NCI-H1694 treated with DMSO at 0.1 percent for 48 hours (cell line): ENCODE measurements around the gene SH2D5.
"Not testable (repeated sequence)": the region's sequence is repeated elsewhere in the genome, so short reads cannot be mapped to it uniquely, and the experiment has no call there.

ENCODE experiments used
- DNase-seq: peaks from one replicate; lab custom pipeline; 2025; lab: John Stamatoyannopoulos, UW

Gene SH2D5

DNA sequence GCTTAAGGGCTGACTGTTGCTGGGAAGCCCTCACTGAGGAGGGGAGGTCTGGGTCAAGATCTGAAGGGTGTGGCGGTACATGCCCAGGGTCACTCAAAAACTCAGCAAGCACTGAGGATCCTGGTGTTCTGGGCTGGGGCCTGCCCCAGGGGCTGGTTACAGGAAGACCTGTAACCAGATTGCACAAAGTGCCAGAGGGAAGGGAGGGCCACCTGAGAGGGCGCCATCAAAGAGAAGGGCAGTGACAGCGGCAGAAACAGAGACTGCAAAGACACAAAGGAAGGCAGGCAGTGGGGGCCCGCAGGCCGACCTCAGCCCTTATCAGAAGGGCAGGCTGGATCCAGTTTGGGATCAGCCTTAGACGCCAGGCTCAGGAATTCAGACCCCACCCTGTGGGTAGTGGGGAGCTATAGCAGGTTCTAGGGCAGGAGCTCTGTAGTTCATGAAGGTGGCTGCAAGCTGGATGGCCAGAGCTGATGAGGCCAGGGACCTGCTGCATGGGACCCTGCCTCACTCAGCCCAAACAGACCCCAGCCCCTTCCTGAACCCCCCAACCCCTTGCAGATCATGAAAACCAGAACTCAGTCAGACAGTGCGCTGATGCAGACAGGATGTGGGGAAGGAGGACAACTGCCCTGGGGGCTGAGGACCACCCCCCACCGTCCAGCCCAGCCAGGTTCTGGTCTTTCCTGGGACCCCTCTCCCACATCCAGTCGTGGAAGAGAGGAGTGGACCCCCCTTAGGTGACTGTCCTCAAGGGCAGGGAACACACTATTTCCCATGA lies 3.9 kb downstream of the SH2D5 start:
- no peak for DNase-seq

DNA sequence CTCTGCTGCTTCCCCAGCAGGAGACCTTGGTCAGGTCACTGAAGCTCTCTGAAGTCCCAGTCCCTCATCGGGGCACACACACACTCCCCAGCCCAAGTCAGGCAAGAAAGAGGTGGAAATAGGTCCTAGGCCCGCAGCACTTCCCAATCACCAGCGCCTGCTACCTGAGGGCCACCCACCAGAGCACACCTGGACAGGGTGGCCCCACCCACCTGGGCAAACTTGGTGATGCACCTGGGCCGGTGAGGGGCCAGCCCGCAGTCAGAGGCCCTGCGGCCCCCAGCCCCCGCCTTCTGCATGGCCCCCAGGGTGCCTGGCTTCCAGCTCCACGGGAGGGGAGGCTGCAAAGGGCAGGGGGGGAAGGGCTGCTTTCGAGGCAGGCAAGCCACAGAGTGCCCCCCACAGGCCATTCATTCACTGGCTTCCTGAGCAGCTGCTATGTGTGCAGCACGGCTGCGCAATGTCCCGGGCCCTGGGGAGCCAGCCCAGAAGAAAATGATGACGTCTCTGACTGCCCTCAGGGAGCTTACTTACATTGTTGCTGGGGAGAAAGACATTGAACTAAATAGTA lies 4.7 kb downstream of the SH2D5 start:
- no peak for DNase-seq

DNA sequence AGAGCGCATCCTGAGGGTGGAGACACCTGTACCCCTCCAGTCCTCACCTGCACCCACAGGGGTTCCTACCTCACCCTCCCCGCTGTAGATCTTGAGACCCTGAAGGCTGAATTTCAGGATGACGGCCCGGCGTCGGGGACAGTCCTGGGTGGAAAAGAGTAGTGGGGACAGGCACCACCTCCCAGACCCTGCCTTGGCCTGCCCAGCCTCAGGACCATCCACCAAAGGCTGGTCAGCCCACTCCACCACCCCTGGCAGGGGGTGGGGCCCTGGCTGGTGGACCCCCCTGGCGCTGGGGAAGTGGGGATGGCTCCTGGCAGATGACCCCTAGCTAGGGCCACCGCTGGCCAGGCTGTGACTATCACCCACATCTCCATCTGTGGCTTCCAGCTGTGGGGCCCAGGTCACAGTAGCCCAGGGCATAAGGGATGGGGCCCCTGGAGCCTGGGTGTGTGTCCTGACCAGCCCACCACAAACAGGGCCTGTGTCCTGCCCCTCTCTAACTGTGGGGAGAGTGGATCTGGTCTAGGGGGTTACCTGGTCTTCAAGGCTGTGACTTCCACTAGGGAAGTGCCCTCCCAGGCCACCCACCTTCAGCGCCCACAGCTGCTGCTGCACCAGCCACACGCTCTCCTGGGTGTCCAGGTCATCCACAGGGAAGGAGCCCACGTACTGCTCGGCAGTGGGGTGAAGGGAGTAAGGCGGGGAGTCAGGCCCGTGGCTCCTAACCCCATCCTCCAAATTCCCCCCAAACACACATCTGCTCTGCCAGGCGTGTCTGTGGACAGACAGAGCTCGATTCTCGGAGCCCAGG lies 5.4 kb downstream of the SH2D5 start:
- DNase-seq = no peak

DNA sequence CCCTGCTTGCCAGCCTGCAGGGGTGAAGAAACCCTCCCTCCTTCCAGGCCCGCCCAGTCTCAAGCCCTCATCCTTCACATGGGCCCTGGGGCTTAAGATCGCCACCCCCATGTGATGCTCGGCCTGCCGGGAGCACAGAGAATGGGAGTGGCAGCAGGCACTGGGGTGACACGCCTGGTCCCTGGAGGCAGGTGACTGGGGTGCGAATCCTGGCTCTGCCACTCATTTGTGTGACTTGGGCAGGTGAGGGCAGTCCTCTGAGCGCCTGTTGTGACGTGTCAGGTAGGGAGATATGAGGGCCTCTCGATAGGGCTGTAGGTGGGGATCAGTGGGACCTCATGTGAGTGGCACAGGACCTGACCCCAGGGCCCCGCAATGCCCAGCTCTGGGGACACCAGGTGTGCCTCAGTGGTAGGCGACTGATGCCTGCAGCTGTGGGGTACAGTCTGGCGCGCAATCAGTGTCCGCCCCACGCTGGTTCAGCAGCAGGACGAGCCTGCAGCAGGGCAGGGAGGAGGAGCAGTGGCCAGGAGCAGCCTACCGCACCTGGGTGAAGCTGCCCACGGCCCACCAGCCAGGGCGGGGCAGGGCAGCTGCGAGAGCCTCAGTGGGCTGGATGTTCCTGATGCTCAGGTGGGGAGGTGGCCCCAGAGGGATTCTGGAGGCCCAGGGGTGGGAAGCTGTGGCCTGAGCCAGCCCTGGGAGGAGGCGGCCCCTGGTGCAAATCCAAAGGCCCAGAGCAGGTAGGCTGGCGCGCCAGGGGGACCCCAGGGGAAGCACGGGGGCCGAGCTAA lies 6.2 kb downstream of the SH2D5 start:
- DNase-seq = no peak

DNA sequence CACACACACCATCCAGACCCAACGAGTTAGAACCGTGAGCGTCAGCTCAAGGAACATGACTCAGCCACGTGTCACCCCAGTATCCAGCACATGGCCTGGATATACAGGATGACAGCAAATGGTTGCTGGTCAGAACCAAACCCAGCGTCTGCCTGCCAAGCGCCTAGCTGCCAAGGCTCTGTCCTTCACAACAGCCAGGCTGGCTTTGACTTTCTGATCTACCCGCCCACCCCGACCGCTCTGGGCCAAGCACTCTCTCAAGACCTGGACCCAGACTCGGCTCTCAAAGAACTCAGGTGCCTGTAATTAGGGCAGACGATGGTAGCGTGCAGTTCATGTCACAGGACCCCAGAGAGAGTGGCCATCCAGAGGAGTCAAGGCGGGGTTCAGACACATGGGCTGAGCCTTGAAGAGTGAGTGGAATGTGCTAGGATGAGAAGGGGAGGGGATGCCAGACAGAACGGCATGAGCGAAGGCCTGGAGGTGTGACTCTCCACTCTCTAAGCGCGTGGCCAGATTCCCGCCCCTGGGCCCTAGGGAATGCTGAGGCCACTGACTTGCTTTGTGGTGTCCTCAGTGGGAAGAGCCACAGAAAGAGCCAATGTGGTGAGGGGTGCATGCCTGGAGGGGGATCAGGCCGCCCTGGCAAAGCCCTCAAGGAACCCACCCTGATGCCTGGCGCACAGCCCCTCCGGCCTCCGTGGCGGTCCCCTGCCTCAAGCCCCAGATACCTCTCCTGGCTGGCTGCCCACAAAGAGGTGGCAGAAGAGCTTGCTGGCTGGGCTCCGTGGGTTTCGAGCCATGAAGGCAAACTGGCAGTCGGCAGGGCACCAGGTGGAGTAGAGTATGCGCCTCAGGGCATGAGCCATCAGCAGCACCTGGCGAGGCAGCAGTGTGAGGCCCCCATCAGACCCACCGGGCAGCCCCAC lies 7.0 kb downstream of the SH2D5 start:
- no peak for DNase-seq

DNA sequence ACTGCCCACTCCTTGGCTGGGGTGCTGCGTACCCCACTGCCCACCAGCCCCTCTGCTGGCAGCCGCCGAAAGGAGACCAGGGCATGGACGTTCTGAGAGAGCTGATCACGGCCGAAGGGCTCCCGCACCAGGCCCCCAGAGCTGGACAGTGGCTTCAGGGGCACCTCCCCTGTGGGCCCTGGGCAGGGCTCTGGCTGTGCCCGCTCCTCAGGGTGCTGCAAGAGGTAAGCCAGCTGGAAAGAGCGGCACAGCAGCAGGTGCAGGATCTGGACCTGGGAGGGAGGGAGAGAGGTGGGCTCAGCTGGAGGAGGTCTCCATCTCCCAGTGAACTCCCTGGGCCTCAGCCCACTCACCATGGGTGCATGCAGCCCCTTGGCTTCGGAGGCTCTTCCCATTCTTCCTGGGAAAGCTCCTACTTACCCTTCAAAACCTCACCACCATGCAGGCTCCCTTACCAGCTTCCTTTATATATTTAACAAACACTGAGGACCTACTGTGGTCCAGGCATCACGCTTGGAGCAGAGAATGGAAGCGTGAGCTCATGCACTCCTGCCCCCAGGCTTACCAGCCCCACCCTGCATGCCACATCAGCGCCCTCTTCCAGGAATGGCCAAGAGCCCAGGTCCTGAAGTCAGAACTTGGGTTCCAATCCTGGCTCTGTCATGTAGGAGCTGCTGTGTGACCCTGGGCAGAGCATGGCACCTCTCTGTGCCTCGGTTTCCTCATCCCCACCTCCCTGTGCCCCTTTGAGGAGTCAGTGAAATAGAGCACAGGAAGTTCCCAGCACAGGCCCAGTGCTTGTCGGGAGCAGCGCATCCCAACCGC lies 7.9 kb downstream of the SH2D5 start:
- DNase-seq = no peak

DNA sequence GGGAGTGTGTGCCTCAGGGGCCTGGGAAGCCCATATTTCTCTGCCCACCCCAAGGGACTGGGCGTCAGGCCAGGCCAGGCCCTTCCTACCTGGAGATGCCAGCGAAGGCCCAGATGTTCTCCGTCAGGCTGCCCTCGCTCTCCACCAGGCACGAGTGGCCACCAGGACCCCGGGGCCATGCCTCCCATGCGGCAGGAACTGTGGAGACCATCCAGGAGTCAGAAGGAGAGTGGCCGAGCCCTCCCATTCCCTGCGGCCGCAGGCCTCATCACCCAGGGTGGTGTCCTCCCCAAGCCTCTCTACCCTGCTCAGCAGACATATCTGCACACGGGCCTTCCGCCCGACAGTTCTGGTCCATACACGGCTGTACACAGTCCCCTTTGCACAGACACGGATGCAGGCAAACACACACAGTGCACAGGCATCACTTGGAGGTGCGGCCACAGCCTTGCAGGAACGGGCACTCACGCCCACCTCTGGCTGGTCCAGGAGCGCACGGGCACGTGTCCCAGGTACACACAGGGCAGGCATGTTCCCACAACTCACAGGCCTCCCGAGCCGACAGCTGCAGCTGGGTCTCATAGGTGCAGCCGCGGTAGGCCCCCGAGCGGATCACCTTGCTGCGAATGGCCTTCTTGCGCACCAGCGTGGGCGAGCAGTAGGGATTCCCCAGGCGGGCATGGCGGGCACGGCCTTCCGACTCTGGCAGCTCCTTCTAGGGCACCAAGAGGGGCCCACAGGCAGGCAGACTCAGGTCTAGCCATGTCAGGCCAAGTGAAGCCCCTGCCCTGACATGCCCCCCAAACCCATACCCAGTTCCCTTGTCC lies 8.8 kb downstream of the SH2D5 start:
- DNase-seq = no peak

DNA sequence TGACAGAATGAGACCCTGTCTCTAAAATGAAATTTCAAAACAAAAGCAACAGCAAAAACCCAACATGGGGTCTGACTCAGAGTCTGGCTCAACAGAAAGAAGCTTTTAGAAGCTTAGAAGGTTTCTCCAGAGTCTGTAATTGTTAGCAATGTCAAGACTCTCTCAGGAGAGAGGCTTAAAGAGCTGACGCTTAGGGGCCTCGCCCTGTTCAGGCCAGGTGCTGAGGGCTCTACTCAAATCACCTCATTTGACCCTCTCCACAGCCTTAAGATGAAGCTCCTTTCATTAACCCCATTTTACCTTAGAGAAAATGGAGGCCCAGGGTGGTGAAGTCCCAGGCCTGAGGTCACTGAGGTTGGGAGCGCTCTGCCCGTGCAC lies 9.4 kb downstream of the SH2D5 start:
- DNase-seq = no peak

DNA sequence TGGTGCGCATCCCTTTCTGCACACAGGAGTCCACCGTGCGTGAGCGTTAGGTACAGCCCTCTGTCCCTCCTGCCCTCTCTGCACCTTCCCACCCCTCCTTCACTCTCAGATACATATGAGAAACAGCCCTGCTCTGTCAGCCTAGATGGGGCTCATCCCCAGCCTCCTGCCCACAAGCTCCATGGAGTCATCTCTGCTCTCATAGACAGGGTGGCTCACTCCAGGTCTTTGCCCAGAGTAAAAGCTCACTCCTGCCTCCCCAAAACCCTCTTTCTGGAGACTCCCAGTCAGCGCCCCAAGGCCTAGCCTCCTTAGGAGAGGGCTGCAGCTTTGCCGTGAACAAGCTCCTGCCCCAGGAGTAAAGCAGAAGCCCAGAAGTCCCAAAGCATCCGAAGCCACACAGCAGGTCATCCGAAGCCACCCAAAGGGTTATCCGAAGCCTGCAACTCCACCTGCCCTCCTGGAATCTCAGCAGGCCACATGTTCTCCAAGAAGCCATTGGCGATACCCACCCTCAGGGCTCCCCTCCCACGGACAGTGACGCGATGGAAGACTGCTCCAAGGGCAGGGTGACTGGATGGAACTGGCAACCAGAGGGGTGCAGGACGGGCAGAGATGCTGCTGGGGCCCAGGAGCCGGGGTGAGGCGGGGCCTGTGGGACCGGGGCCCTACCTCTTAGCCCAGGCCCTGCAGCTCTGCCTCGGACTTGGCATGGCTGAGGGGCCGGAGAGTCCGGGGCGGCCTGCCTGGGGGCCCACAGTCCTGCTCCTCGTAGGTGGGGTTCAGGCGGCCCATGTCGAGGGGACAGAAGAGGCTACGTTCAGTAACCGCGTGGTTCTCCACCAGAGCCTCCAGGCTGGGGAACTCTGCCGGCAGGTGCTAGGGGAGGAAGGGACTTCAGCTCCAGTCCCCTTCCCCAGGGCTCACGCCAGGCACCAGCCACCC lies 11.1 kb downstream of the SH2D5 start:
- DNase-seq = no peak

DNA sequence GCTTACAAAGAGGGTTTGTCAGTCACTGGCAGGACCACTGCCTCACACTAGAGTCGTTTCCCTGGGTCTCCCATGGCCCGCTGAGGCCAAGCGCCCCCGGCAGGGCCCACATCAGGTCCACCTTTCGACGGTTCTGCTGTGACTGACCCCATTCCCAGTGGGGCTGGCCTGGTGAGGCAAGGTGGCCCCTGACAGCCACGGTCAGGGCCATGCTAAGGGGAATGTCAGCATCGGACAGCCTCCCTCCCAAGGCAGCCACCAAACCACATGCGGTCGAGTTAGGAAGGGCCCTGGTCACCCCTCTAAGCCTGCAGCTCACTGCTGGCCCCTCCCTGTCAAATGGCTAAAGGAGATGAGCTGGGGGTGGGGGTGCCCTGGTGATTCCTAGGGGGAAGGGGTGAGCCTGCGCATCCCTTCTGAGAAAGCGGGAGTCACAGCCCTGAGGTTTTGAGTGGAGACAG lies 11.8 kb downstream of the SH2D5 start:
- no peak for DNase-seq

DNA sequence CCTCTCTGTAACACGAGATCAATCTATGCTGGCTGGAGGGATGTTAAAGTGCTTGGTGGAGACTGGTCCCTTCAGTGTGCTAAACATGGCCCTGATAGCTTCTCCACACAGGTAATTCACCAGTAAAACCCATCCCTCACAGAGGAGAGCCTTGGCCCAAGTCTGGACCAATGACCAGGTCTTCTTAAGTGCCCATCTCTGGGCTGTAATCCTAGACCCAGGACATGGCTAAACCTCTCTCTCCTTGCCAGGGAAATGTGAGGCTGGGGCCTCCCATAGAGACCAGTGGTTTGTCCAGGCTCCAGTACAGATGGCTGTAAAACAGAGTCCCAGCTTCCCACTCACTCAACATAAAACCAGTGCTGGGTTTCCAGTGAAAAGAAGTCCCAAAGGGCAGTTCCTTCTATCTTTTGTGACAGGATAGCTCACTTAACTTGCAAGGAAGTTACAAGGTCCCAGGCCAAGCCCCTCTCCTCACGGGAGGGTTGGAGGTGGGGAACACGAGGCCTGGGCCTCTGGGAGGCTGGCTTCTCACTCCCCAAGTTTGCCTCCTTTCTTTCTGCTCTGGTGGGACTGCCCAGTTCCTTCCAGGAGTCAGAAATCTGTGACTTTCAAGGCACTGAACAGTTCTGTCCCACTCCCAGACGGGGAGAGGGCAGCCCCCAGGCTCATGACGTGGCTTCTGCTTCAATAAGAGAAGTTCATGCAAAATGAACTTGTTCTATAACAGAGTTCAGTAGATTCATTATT lies 12.5 kb downstream of the SH2D5 start:
- no peak for DNase-seq

DNA sequence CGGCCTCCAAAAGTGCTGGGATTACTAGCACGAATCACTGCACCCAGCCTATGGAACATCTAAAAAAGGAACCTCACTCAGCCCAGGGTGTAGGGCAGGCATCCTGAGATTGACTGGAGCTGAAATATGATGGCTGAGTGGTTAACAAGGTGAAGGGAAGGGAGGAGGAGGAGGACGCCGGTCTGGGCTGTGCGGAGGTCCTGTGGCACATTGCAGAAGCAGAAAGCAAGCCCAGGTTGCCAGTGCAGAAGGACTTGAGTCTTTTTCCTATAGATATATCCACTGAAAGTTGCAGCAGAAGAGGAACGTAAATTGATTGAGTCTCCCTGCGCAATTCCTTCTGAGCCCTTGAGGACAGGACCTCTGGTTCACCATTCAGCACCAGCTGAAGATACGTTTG lies 13.2 kb downstream of the SH2D5 start:
- no peak for DNase-seq

DNA sequence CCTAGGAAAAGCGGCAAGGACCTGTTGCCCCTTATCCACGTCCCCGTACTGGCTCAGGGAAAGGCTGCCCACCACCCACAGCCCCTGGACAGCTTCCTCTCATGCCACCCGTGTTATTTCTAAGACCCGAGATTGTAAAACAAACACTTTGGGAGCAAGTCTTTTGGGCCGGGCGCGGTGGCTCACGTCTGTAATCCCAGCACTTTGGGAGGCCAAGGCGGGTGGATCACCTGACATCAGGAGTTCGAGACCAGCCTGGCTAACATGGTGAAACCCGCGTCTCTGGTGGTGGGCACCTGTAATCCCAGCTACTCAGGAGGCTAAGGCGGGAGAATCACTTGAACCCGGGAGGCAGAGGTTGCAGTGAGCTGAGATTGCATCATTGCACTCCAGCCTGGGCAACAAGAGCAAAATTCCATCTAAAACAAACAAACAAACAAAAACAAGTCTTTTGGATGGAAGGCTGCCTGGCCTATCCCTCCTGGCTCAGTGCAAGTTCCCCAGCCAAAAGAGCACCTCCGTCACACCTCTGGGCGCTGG lies 14.1 kb downstream of the SH2D5 start:
- not testable (repeated sequence) for DNase-seq

DNA sequence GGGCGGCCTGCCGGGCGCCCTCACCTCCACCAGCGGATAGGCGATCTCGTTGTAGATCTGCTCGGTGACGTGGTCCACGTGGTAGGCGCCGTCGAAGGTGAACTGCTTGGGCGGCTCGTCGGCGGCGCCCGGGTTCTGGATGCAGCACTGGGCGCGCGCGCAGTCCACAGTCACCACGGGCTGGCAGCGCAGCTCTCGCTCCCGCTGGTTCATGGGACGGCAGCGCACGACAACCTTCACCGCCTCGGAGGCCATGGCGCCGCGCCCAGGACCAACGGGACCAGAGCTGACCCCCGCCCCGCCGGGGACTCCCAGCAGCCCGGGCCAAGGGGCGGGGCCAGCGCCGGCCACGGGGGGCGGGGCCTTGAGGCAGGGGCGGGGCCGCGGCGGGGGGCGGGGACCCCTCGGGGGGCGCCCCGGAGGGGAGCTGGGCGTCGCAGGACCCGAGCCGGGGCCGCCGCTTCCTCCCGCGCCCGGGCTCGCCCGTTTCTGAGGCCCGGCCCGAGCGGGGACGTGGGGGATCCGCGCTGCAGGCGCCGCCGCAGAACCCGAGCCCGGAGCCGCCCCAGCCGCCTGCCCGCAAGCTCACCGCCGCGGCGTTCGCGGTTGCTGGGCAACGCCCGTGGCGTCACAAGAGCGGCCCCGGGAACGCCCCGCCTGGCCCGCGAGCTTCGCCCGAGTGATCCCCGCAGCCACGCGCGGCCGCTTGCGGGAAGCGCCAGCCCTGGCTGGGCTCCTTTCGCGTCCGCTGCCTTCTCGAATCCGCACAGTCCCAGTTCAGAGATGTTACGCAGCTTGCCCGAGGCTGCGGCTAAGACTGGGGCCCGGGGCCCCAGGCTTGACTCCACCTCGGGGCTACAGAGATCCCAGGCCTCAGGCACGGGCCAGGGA lies 14.8 kb downstream of the SH2D5 start, which contains the start of gene KIF17:
KIF17 (minus strand) TSS at position 556 of the 891 bp plus-strand sequence; CDS start at position 255, 301 bp downstream.
- no peak for DNase-seq

DNA sequence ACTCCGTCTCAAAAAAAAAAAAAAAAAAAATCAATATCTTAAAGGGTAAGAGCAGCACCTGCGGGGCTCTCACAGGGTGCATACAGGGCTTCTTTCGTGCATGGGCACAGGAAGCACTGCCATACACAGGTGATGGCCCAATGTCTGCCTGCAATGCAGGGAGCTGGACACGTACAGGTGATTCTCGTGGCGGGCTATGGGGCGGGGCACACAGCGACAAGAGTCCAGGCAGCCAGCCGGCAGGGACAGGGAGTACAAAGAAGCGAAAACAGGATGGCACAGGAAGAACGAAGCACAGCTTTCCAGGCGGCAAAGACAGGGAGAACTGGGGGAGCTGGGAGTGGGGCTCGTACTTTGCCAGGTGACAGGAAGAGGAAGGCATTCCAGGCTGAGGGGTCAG lies 16.3 kb downstream of the SH2D5 start:
- no peak for DNase-seq

DNA sequence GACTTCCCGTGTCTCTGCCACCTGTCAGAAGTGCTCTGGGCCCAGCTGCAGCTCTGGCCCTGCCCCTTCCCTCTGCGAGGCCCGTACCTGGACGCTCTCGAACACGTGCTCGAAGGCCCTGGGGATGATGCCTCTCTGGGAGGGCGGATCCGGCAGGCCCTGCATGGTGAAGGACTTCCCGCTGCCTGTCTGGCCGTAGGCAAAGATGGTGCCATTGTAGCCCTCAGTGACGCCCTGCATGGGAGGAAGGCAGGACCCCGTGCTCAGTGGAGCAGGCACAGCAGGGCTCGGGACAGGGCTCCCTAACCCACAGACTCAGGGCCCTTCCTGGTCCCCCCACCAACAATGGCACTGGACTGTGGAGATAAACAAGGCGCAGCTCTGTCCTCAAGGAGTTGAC lies 17.1 kb downstream of the SH2D5 start:
- DNase-seq = no peak
